ENCODE results near the gene BECN2.
A peak's percentile ranks its signal among the peaks of the same experiment; 100 is the strongest.

BECN2 gene

GRCh38 chr1:241957692-241958494 is at the start of gene BECN2:
BECN2 (plus strand) TSS chr1:241957767; CDS start chr1:241957767, 0 bp downstream.
- no peak for TF ChIP-seq CTCF (IDR thresholded peaks at IDR 0.05; ENCODE audit: low read depth, low read length, missing control alignments)
- no peak within 1 kb of the TSS for H3K4me3 ChIP-seq (ENCODE audit: low read depth, low read length)
- in situ Hi-C loops (cut with HindIII; ENCODE audit: low sequenced_read_pairs) = no loop called here
- no peak for DNase-seq (ENCODE audit: low read depth)

GRCh38 chr1:241916196-241916595 is 41.4 kb upstream of the BECN2 start:
- in situ Hi-C loops (cut with HindIII; ENCODE audit: low sequenced_read_pairs) = no loop called here
- DNase-seq (ENCODE audit: low read depth) = no peak
- TF ChIP-seq CTCF (IDR thresholded peaks at IDR 0.05; ENCODE audit: low read depth, low read length, missing control alignments) = no peak

GRCh38 chr1:241917487-241917886 is 40.1 kb upstream of the BECN2 start:
- in situ Hi-C loops (cut with HindIII; ENCODE audit: low sequenced_read_pairs) = no loop called here
- DNase-seq (ENCODE audit: low read depth) = no peak
- no peak for TF ChIP-seq CTCF (IDR thresholded peaks at IDR 0.05; ENCODE audit: low read depth, low read length, missing control alignments)
- H3K4me3 ChIP-seq (ENCODE audit: low read depth, low read length) = no peak overlapping the region

More at GRCh38 chr1:241916196-241916595, 41.4 kb upstream of the BECN2 start:
- no peak overlapping the region for H3K4me3 ChIP-seq (ENCODE audit: low read depth, low read length)

- H3K4me3 ChIP-seq (ENCODE audit: low read depth, low read length) = no peak overlapping the region
- in situ Hi-C loops (cut with HindIII; ENCODE audit: low sequenced_read_pairs) = no loop called here
- no peak for TF ChIP-seq CTCF (IDR thresholded peaks at IDR 0.05; ENCODE audit: low read depth, low read length, missing control alignments)
- peak; percentile 16 for DNase-seq (ENCODE audit: low read depth)
Observed at GRCh38 chr1:241918879-241919278, 38.7 kb upstream of the BECN2 start.

- in situ Hi-C loops (cut with HindIII; ENCODE audit: low sequenced_read_pairs) = no loop called here
- TF ChIP-seq CTCF (IDR thresholded peaks at IDR 0.05; ENCODE audit: low read depth, low read length, missing control alignments) = no peak
- H3K4me3 ChIP-seq (ENCODE audit: low read depth, low read length) = no peak overlapping the region
- DNase-seq (ENCODE audit: low read depth) = no peak
Observed at GRCh38 chr1:241924080-241924808, 33.3 kb upstream of the BECN2 start.

- no peak for DNase-seq (ENCODE audit: low read depth)
- in situ Hi-C loops (cut with HindIII; ENCODE audit: low sequenced_read_pairs) = no loop called here
- no peak for TF ChIP-seq CTCF (IDR thresholded peaks at IDR 0.05; ENCODE audit: low read depth, low read length, missing control alignments)
- H3K4me3 ChIP-seq (ENCODE audit: low read depth, low read length) = no peak overlapping the region
Observed at GRCh38 chr1:241926141-241926540, 31.4 kb upstream of the BECN2 start.

Measured in astrocyte of the cerebellum (primary cell).